Activated CD8-positive, alpha-beta memory T cell treated with anti-CD3 and anti-CD28 coated beads, Interleukin-2, amount 50 U/mL, for 24 hours (primary cell): ENCODE measurements around the gene KCNIP1.

Experiments
- DNase-seq: peaks from one replicate; pipeline ENCODE4 v3.0.0-alpha.2; 2020; ENCODE audit errors: extremely low read depth

The KCNIP1 gene

DNA sequence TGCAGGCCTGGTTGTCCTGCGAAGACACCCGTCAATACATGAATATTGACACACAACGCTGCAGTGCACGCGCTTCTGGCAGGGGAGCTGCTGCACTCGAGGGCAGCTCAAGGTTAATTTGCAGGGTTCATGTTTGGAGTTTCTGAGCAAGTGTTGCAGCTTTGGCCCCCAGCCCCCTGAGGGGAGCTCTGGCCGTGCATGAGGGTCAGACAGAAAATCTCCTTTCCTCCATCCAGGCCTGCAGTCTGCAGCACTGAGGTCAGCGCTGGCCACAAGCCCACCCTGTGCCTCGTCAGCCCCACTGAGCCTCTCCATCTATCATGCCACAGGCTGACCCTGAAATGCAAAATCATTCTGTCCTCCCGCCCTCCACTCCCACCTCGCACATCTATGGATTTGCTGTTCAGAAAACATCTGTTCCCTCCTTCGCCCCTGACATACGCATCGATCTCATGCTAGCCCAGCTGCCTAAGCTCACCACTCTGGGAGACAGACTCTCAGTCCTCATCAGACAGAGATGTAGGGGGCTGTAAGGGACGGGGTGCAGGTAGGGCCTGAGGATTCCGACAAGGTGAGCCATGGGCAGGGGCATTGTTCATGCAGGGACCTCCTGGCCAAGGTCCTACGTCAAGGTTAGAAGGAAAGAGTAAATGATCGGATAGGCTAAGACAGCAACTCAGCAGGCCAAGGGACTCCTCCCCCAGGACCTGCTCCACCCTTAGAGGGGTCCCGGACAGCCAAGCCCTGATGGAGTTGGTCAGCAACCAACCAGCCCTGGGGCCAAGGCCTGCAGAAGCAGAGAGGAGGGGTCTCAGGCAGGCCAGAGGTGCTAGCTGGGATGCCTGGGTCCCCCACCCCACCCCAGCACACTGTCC lies 125.1 kb downstream of the KCNIP1 start:
- DNase-seq = no peak

DNA sequence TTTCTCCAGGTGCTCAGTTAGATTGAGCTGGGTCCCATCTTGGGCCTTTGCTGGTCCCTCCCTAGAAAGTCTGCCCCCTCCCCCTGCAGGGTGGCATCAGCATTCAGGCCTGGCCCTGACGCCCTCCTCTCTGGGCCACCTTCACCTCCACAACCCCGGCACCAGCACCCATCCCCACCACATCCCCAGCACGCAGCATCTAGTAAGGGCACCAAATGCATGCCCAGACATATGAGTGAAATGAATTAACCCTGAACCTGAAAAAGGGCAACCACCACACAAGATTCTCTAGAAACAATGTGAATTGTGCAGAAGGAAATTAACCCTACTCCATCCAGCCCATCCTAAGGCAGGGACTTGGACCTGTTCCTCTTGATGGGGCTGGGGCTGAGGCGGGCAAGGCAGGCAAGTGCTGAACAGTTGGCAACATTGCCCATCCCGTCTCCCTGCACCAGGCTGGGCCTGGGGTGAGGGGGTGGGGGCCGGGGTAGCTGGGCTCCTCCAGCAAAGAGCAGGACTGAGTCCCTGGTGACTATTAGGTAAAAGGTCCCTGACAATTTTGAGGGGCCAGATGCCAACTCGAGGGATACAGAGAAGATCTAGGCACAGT lies 125.9 kb downstream of the KCNIP1 start:
- no peak for DNase-seq

DNA sequence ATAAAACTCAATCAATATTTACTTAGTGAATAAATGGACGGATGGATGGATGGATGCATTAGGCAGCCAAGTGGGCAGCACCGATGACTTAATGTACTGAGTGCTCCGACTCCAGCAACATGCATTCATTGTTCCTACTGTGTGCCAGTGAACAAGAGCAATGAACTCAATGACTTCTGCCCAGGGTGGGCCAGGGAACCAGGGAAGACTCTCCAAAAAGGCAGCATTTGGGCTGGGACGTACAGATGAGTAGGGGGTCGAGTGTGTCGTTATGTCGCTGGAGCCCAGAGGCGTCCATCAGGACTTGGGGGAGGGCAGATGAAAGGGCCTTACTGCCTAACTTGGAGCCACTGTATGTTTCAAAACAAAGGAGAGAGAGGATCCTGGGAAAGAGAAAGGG lies 126.4 kb downstream of the KCNIP1 start:
- no peak for DNase-seq

DNA sequence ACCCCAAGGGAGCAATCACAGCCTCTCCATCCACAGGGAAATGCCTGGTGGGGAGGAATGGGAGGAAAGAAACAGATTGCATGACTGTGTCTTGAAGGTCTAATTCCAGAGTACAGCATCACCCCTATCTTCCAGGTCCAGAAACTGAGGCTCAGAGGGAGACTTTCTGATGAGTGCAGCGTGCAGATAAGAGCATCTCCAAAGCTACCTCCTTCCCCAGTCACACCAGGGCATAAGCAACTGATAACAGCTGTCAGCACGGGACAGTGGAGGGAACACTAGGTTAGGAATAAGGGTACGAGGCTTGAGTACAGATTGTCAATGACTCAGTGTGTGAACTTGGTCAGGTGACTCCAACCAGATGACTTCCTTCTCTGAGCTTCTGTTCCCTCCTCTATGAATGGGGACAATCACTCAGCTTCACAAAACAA lies 126.9 kb downstream of the KCNIP1 start:
- no peak for DNase-seq

DNA sequence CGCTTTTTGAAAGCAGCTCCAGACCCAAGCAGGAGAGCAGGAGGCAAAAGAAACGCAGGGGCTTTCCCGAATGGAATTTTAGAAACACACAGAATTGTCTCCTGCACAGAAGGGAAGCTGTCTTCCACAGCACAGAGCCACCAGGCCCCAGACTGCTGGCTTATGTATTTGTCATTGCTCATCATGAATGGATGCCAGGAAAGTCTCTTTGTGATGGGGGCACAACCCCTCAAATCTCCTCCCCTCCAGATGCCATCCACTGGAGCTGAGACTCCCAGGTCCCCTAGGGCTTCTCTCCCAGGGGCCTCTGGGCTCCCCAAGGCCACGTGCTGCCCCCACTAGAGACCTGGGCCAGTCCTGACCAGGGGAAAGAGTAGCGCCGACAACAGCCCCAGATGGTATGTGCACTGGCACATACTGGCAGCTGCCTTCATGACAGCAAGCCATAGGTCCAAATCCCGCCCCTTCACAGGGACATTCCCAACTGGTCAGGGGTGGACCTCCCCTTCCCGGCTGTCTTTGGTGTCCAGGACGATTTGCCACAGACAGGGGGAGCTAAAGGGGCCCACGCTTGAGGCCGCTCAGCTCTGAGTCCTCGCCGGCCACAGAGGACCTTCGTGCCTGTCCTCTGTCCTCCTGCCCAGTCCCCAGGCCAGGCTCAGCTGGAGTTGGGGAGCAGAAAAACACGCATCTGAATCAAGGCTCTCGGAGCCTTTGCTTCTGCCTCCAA lies 127.8 kb downstream of the KCNIP1 start:
- no peak for DNase-seq

DNA sequence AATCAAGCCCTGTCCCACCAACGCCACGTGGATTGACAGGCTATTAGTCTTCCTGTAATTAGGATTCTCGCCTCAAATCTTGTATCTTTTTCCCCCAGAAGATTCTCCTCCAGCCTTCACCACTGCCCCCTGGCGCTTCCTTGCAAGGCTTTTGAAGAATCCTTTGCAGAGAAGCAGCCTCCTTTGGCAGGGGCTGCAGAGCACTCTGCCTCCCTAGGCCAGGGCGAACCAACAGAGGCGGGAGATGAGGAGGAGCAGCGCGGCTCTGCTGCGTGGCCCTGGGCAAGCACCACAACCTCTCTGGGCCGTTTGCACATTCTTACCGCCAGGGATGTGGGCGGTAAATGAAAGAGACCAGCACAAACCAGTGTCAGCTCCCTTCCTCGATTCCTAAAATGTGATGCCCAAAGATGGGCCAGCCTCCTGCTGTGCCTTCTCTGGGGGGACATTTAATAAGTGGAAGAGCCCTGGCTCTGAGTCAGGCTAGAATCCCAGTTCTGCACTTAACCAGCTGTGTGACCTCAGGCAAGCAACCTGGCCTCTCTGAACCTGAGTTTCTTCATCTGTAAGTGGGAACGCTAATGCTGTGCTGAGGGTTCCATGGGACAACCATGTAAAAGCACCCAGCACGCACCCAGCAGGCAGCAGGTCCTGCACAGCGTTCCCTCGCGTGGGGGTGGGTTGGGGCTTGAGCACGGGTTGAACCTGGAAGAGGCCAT lies 128.6 kb downstream of the KCNIP1 start:
- DNase-seq = no peak

DNA sequence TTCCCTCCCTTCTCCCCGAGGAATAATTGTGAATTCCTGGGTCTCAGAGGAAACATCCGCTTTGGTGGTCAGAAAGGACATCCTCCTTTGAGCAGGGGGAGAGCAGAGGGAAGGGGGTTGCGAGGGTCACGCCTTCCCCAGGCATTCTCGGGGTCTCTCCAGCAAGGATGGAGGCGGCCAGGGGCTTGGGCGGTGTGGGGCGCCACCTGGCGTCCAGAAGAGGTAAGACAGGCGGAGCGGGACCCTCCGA lies 129.1 kb downstream of the KCNIP1 start:
- DNase-seq = peak; percentile 21

DNA sequence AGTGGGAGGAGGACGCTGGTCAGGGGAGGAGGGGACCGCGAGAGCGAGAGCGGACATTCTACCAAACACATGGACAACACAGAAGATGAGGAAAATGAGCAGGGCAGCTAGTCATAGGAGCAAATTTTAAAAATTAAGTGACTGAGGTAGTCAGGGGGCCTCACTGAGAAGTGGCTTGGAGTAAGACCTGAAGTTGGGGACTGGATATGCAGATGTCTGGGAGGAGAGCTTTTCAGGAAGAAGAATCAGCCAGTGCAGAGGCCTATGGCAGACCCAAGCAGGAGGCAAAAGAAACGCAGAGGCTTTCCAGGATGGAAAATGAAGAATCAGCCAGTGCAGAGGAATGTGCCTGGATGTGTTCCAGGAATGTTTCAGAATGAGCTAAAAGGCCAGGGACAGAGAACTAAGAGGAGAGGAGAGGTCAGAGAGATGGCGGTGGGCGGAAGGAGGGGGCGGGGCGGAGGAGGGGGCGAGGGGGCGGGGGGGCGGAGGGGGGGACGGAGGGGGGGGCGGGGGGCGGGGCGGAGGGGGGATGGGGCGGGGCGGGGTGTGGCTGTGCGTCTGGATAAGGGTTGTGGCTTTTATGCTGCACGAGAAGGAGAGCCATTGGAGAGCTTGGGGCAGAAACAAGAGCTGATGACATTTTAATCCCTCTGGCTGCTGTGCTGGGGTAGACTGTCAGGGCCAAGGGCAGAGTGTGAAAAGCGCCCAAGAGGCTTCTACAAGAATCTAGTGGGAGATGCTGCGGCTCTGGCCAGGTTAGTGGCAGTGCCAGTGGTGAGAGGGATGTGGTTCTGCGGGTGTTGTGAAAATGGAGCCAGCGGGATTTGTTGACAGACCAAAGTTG lies 129.6 kb downstream of the KCNIP1 start:
- DNase-seq = no peak

DNA sequence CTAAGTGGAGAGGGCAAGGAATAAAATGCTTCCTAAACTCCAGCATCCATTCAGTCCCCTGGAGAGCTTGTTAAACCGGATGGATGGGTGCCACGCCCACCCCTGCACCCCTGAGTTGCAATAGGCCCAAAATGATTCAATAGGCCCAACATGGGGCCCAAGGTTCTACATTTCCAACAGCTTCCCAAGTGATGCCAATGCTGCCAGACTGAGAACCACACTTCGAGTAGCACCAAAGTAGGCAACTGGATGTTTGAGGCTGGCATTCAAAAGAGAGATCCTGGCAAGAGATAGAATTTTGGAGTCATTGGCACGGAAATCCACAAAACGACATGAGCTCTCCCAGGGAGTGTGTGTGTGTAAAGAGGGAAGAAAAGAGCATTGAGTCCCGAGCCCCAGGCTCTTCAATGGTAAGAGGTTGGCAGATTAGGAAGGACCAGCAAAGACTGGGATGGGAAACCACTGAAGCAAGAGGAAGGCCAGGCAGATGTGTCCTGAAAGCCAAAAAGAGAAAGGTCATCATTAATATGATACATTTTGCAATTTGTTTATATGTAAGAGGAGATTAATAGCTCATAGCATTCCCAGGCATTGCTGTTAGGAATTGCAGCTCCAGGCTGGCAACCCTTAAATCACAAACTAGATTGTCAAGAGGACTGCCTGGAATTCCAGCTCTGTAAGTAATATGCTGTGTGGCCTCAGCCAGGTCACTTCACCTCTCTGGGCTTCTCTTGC lies 130.6 kb downstream of the KCNIP1 start:
- no peak for DNase-seq

DNA sequence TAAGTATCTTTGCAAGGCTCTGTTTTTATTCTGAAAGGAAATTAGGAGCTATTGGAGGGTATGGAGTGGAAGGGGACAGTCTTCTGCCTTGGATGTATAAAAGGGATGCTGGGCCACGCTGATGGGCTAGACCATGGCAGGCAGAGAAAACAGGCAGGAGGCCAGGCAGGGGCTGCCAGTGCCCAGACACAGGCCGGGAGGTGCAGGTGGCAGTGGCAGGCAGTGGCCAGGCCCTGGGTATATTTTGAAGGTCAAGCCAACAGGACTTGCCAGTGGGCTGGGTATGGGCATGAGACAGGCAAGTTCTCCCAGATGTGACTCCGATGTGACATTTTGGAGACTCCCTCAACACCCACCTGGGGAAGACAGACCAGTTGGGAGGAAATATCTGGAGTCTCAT lies 131.9 kb downstream of the KCNIP1 start:
- no peak for DNase-seq

DNA sequence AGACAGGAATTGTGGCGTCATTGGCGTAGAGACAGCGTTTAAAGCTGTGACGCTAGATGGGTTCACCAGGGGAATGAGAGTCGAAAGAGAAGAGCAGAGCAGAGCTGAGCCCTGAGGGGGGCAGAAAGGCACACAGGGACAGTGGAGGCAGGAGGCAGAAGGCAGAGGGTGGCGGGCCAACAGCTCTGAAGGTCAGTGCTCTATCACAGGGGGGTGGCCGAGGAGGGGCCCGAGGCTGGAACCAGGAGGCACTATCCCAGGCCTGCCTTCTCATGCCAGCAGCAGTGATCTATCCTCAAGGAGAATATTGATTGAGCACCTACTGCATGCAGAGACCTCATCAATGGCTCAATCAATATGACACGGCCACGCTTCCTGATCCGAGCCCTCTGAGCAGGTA lies 132.4 kb downstream of the KCNIP1 start:
- DNase-seq = no peak

DNA sequence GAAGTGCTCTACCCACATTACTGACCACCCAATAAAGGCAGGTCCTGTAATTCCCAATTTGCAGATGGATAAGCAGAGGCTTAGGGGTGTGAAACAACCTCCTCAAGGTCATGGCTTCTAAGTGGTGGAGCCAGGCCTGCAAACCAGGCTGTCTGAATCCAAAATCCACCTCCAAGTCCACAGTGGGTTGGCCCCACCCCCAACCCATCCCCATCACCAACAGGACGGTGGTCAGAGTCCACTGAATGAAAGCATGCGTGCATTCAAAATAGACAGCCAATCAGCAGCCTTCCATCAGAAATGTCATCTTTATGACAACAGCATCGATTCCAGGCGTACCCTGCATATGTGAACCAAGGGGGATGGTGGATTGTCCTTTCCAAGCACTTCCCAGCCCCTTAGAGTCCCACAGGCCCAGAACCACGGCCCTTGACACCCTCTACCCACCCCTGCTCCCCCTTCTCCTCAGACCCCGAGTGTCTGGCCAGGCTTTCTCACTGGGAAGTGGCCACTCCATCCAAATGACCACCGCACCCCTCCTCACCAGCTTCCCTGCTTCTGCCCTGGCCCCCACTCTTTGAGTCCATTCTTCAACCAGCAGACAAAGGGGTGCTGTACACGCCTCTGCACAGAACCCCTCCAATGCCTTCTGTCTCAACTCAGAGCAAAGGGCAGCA lies 133.1 kb downstream of the KCNIP1 start:
- no peak for DNase-seq

DNA sequence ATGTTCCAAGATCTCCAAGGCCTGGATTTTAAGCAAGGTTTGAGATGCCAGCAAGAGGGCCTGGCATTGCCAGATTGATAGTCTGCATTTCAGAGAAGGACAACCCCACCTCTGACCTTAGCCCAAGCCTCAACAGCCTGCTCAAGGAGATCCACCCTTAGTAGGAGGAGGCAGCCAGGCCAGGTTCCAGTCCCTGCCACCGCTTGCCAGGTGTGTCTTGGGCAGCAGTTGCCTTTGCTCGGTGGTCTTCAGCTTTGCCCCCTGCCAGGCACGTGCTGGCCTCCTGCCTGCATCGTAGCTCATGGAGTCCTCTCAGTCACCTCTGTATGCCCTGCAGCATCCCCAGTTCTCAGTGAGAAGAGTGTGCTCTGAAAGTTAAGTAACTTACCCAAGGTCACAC lies 134.2 kb downstream of the KCNIP1 start:
- DNase-seq = no peak

DNA sequence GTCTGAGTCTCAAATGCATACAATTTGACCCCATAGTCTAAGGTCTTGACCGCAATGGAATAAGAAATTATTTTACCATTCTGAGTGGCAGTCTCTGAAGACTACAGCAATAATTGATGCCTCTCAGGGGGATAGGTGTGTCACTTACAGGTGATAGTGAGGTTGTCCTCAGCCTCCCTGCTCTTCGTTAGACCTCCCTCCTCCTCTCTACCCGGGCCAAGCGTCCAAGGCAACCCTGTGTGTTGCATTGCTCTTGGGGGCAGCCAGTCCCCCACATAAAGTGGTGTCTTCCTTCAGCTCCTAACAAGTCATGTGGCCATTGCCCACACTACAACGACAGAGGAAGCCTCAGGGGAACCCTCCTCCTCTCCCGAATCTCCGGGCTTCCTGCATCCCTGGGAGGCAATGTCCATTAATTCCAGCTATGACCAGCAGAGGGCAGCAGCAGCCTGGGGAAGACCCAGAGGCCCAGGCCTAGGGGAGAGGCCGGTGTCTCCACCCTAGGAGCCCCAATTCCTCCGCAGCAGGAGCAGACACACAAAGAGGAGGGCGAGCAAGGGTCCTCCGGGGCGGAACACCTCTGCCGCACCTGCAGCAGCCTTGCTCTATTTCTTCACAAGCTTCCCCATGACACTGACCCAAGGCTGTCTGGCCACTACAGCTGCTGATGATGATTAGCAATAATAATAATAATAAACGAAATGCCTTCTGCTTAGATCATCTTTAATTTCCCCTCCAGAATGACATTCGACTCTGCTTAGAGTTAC lies 134.8 kb downstream of the KCNIP1 start:
- peak; percentile 30 for DNase-seq

DNA sequence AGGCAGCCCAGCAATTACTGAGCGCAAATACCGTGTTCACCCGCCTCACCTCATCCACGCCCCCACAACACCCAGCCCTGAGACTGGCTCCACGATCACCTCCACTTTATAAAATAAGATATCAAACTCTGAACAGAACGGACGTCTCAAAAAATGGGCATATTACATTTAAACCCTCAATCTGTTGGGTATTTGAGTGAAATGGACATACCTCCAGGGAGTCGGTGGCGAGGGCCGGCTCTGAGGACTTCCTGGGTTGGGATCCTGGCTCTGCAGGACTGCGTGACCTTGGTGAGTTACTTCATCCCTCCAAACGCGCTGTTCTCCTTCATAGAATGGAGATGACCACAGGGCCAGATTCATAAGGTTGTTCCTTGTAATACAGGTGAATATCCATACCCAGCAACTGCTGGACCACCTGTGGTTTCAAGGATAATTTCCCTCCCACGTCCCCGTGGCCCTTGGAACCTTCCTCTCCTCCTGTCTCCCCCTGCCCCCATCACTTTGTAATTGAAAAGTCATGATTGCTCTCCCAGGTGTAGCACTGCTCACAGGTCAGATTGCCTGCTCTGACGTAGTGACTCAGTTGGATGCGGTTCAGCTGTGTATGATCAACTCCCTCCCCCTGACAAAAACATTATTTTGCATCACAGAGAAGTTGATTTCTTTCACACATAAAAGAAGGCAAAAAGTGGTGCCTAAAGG lies 135.6 kb downstream of the KCNIP1 start:
- no peak for DNase-seq

DNA sequence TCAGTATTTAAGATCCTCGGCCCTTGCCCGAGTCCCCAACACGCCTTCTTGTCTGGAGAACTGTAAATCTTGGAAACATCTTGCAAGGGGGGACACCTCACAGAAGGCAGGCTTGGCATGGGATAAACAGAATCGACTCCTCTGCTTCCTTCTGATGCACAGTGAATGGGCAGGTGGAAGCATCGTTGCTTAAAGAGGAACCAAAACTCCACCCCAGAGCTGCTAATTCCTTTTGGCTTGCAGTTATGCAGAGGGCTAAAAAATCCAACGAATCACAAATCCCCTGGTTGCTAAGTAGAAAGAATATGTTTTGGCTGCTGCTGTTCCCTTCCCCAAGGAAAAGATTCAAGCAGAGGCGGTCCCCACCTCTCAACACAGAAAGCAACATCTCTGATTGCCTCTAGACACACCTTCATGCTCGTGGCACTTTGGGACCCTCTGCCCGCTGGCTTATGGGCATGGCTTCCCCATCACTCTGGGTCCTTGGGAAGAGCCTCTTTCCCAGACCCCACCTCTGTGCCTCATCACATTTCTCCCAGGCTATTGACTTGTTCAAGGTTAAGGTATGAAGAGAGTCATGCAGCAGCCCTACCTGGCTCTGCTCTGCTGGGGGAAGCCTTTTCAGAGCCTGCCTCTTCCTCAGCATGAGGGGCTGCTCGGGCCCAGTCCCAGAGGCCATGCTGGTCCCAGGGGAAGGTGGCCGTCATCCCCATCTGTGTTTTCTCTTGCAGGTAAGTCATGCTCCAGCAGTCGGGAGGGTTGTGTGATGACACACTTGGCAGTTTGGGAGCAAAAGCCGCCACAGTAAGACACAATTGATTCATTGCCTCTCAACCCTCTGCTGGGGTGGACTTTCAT lies 137.1 kb downstream of the KCNIP1 start:
- DNase-seq = no peak

DNA sequence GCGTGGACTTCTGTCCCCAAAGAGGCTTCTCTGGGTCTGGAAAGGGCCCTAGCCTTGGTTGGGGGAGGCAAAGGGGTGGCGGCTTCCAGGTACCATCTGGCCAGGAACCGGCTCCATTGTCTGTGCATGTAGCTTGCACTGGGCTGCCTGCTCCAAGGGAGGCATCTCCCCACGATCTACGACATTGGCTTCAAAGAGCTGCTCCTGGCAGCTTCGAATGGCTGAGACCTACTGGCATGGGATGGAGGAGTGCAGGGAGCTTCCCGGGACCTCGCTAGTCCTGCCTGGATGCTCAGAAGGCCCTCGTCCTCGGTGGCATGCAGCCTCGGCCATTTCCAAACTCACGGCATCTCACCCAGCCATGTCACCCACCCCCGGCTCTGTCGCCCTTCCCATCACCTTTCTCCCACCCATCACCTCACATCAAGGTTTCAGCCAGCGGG lies 137.8 kb downstream of the KCNIP1 start:
- DNase-seq = no peak
